PC-3 (cell line): Measurements from ENCODE around the gene RASAL2. TPM values are rescaled to one million over a fixed set of nuclear protein-coding genes. Genes with fewer than 3 reads are reported as not detected.

Experiments used
- ATAC-seq: fragments of 200-7000 bp; cut with Tn5 transposase; 2 replicates; pipeline ENCODE4 v1.9.1; 2020; ENCODE audit warnings: mild to moderate bottlenecking, moderate library complexity
- BruUV-seq: library from RNA; stranded (reverse); fragments of 400-500 nt; replicated peaks from 2 replicates; lab custom pipeline; 2021; lab: Mats Ljungman, UMichigan
- CTCF ChIA-PET: fragments of 300-600 bp; sonication (Branson Sonifier 250); formaldehyde crosslinking; loops from one replicate; lab custom pipeline; 2022; ENCODE audit warnings: antibody characterized with exemption; lab: Charles Lee
- POLR2A ChIA-PET: fragments of 300-600 bp; sonication (Branson Sonifier 250); formaldehyde crosslinking; loops from one replicate; lab custom pipeline; 2022; ENCODE audit warnings: antibody characterized with exemption; ENCODE audit not compliant: unreplicated experiment; lab: Charles Lee
- DNase-seq: peaks from one replicate; pipeline ENCODE4 v3.0.0-alpha.2; 2015
- H2AFZ ChIP-seq: fragments of 300-600 bp; sonication (generic); 2 replicates; pipeline ENCODE4 v1.6.0; 2016; ENCODE audit warnings: antibody characterized with exemption, low read length
- H3F3A ChIP-seq: fragments of 300-600 bp; sonication (generic); one replicate; pipeline ENCODE4 v1.6.0; 2017; ENCODE audit warnings: antibody characterized with exemption, low read length, control low read depth, mild to moderate bottlenecking; ENCODE audit not compliant: unreplicated experiment
- H3K27ac ChIP-seq: fragments of 300-600 bp; sonication (generic); 2 replicates; pipeline ENCODE4 v1.5.1; 2016; ENCODE audit warnings: mild to moderate bottlenecking, low read length
- H3K27me3 ChIP-seq: fragments of 300-600 bp; sonication (generic); 2 replicates; pipeline ENCODE4 v1.6.1; 2016; ENCODE audit warnings: low read length, mixed read lengths
- H3K36me3 ChIP-seq: fragments of 300-600 bp; sonication (generic); 2 replicates; pipeline ENCODE4 v1.6.1; 2016; ENCODE audit warnings: low read depth, mixed run types, low read length, mixed read lengths
- H3K4me1 ChIP-seq: fragments of 300-600 bp; sonication (generic); 2 replicates; pipeline ENCODE4 v1.5.1; 2016; ENCODE audit warnings: low read length; ENCODE audit not compliant: insufficient read depth
- H3K4me2 ChIP-seq: fragments of 300-600 bp; sonication (generic); 2 replicates; pipeline ENCODE4 v1.6.0; 2016; ENCODE audit warnings: low read length
- H3K4me3 ChIP-seq: fragments of 300-600 bp; sonication (generic); 2 replicates; pipeline ENCODE4 v1.5.1; 2016; ENCODE audit warnings: mild to moderate bottlenecking, low read length, mixed read lengths
- H3K79me2 ChIP-seq: fragments of 300-600 bp; sonication (generic); 2 replicates; pipeline ENCODE4 v1.6.1; 2017; ENCODE audit warnings: low read length, mixed read lengths
- H3K9ac ChIP-seq: fragments of 300-600 bp; sonication (generic); 2 replicates; pipeline ENCODE4 v1.6.0; 2016; ENCODE audit warnings: mild to moderate bottlenecking, low read length
- H3K9me2 ChIP-seq: fragments of 300-600 bp; sonication (generic); replicated peaks from 2 replicates; pipeline ENCODE4 v1.6.1; 2016; ENCODE audit warnings: mixed run types, low read length, mixed read lengths
- H3K9me3 ChIP-seq: fragments of 300-600 bp; sonication (generic); 2 replicates; pipeline ENCODE4 v1.6.1; 2016; ENCODE audit warnings: low read length, mixed read lengths
- H4K20me1 ChIP-seq: fragments of 300-600 bp; sonication (generic); 2 replicates; pipeline ENCODE4 v1.6.1; 2016; ENCODE audit warnings: low read length, mixed read lengths
- CTCF ChIP-seq: fragments of 300-600 bp; sonication (generic); conservative IDR thresholded peaks from 2 replicates; pipeline ENCODE4 v1.5.1; 2017; ENCODE audit warnings: antibody characterized with exemption, low read depth, mild to moderate bottlenecking, low read length
- EZH2 ChIP-seq: fragments of 300-600 bp; sonication (generic); IDR thresholded peaks from one replicate; pipeline ENCODE4 v1.6.1; 2017; ENCODE audit warnings: antibody characterized with exemption, mild to moderate bottlenecking, low read length; ENCODE audit not compliant: unreplicated experiment
- EZH2phosphoT487 ChIP-seq: fragments of 300-600 bp; sonication (generic); IDR thresholded peaks from 2 replicates; pipeline ENCODE4 v1.6.1; 2018; ENCODE audit warnings: mild to moderate bottlenecking, antibody characterized with exemption, low read length, borderline replicate concordance
- intact Hi-C: fragments of 100-400 bp; cut with micrococcal nuclease; formaldehyde crosslinking; loops from 2 replicates; pipeline ENCODE4 v1.9.0; 2023
- total RNA-seq: library from RNA; depleted of rRNA; stranded (reverse); fragments of >200 nt; gene quantifications from 2 replicates; pipeline ENCODE4 v1.2.3, GENCODE V29; 2014

RASAL2 gene
- total RNA-seq, 1 experiment from 2014 or later, result 7.9 TPM

- intact Hi-C loops, result no loop called here
- ATAC-seq (no peak), DNase-seq (no peak)
These were observed 89.9 kb downstream of the RASAL2 start for GRCh38 chr1:178183796-178184195.

DNA sequence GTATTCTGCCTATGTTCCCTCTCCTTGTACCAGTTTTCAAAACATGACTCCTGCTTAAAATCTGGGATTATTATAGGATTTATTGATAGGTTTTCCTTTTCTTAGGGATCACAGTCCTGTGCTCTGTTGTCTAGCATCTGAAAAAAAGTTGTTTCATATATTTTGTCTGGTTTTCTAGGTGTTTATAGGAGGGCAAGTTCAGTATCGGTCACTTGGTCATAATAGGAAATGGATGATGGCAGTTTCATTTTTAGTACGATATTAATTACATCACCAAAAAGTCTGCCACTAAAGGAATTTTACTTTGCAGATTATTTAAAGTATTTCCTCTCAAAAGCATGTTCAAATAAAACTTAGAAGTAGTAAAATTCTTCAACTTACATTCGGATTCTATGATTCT lies 94.4 kb downstream of the RASAL2 start:
- intact Hi-C loops, result no loop called here

More at GRCh38 chr1:178183796-178184195, 89.9 kb downstream of the RASAL2 start:
- BruUV-seq, result no TSS peak
- H3K4me2 ChIP-seq, result no peak overlapping the region
- TF ChIP-seq EZH2phosphoT487 (no peak), EZH2 (no peak), CTCF (no peak)
- no peak overlapping the region for H3K9ac ChIP-seq
- no peaks in the 10 kb centered on the region for H3K9me2 ChIP-seq
- no peaks in the 10 kb centered on the region for H3K4me1 ChIP-seq
- POLR2A ChIA-PET, result no interaction called here
- H3K79me2 ChIP-seq, result peaks cover 21% of the 10 kb centered on the region
- H3K27me3 ChIP-seq, result no peaks in the 10 kb centered on the region
- no peaks in the 10 kb centered on the region for H3K9me3 ChIP-seq
- no peak overlapping the region for H2AFZ ChIP-seq
- H3K36me3 ChIP-seq, result no peaks in the 10 kb centered on the region
- no peaks in the 10 kb centered on the region for H4K20me1 ChIP-seq
- H3K4me3 ChIP-seq, result no peak overlapping the region
- H3K27ac ChIP-seq, result no peak overlapping the region
- CTCF ChIA-PET, result no interaction called here
- H3F3A ChIP-seq, result no peaks in the 10 kb centered on the region

More for the DNA sequence above, 94.4 kb downstream of the RASAL2 start:
- ChIA-PET CTCF (interaction anchor here (0.7 kb wide), 1 partner anchor 187 kb away, joined by 3 read pairs; no protein-coding TSS in a partner anchor), POLR2A (no interaction called here)
- no peak overlapping the region for H3K4me2 ChIP-seq
- no TSS peak for BruUV-seq
- no peak overlapping the region for H2AFZ ChIP-seq
- no peaks in the 10 kb centered on the region for H3F3A ChIP-seq
- H3K9ac ChIP-seq, result no peak overlapping the region
- H4K20me1 ChIP-seq, result no peaks in the 10 kb centered on the region
- H3K27ac ChIP-seq, result no peak overlapping the region
- peaks cover 21% of the 10 kb centered on the region for H3K79me2 ChIP-seq
- no peaks in the 10 kb centered on the region for H3K36me3 ChIP-seq
- ATAC-seq (no peak), DNase-seq (no peak)
- peaks cover 8% of the 10 kb centered on the region; the same call in 1 of the 2 replicates for H3K4me1 ChIP-seq
- no peak for TF ChIP-seq CTCF
- no peak for TF ChIP-seq EZH2phosphoT487
- TF ChIP-seq EZH2, result no peak
- H3K9me3 ChIP-seq, result no peaks in the 10 kb centered on the region
- no peaks in the 10 kb centered on the region for H3K27me3 ChIP-seq
- H3K4me3 ChIP-seq, result no peak overlapping the region
- H3K9me2 ChIP-seq, result no peaks in the 10 kb centered on the region
